ENCODE measurements around the gene SERPINA1. TPM values are rescaled to one million over a fixed set of nuclear protein-coding genes. Genes with fewer than 3 reads are reported as not detected.

Gene SERPINA1
- total and polyA plus RNA-seq, 10 of the 15 experiments (the other 5 are each of a cell fraction or from before 2014, with no cell fraction given), result 0.16 to 6.6 (median 0.53) TPM

- TF ChIP-seq, protein P1, sequence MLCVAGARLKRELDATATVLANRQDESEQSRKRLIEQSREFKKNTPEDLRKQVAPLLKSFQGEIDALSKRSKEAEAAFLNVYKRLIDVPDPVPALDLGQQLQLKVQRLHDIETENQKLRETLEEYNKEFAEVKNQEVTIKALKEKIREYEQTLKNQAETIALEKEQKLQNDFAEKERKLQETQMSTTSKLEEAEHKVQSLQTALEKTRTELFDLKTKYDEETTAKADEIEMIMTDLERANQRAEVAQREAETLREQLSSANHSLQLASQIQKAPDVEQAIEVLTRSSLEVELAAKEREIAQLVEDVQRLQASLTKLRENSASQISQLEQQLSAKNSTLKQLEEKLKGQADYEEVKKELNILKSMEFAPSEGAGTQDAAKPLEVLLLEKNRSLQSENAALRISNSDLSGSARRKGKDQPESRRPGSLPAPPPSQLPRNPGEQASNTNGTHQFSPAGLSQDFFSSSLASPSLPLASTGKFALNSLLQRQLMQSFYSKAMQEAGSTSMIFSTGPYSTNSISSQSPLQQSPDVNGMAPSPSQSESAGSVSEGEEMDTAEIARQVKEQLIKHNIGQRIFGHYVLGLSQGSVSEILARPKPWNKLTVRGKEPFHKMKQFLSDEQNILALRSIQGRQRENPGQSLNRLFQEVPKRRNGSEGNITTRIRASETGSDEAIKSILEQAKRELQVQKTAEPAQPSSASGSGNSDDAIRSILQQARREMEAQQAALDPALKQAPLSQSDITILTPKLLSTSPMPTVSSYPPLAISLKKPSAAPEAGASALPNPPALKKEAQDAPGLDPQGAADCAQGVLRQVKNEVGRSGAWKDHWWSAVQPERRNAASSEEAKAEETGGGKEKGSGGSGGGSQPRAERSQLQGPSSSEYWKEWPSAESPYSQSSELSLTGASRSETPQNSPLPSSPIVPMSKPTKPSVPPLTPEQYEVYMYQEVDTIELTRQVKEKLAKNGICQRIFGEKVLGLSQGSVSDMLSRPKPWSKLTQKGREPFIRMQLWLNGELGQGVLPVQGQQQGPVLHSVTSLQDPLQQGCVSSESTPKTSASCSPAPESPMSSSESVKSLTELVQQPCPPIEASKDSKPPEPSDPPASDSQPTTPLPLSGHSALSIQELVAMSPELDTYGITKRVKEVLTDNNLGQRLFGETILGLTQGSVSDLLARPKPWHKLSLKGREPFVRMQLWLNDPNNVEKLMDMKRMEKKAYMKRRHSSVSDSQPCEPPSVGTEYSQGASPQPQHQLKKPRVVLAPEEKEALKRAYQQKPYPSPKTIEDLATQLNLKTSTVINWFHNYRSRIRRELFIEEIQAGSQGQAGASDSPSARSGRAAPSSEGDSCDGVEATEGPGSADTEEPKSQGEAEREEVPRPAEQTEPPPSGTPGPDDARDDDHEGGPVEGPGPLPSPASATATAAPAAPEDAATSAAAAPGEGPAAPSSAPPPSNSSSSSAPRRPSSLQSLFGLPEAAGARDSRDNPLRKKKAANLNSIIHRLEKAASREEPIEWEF (IDR thresholded peaks at IDR 0.05; ENCODE audit: insufficient replicate concordance, low read depth, low read length), result no peak
- TF ChIP-seq NFYB (IDR thresholded peaks at IDR 0.05; ENCODE audit: insufficient read depth, low read depth, low read length) (no peak), SRF (IDR thresholded peaks at IDR 0.05; ENCODE audit: low read depth in 2 of 2, low read length in 2 of 2) (no peak)
Measured at GRCh38 chr14:94328196-94328595, 60.2 kb downstream of the SERPINA1 start (continued).

Other genes starting within 250 kb of the SERPINA1 start
Only the 7 nearest of the 10 such genes appear.
- not detected in 2 replicates for gene SERPINA10, start 95.3 kb downstream of the SERPINA1 start, total RNA-seq (2014; rRNA removed)
- gene SERPINA10, start 95.3 kb downstream of the SERPINA1 start, total RNA-seq (2014; rRNA removed; fragmentation: Illumina TruSeq; extraction: Trizol), result not detected in 2 replicates
- not detected in 2 replicates for gene SERPINA10, start 95.3 kb downstream of the SERPINA1 start, total RNA-seq (2021)
- not detected in 2 replicates for gene SERPINA10, start 95.3 kb downstream of the SERPINA1 start, polyA plus RNA-seq (2011; rRNA removed)
- not detected in 2 replicates for gene SERPINA10, start 95.3 kb downstream of the SERPINA1 start, polyA plus RNA-seq (2014; fragmentation: Illumina TruSeq; extraction: Trizol)
- gene SERPINA10, start 95.3 kb downstream of the SERPINA1 start, polyA plus RNA-seq (2014; fragmentation: Nextera tagmentation; extraction: Ambion mirVana), result not detected
- gene SERPINA10, start 95.3 kb downstream of the SERPINA1 start, polyA plus RNA-seq (2014; rRNA removed), result not detected in 2 replicates
- not detected for gene SERPINA10, start 95.3 kb downstream of the SERPINA1 start, polyA plus RNA-seq (2016; fragmentation: Nextera tagmentation; extraction: Ambion mirVana)
- gene SERPINA6, start 65.3 kb downstream of the SERPINA1 start, total RNA-seq (2014; rRNA removed), result 0.23 TPM in 1 of 2 replicates, not detected in the other
- not detected in 2 replicates for gene SERPINA6, start 65.3 kb downstream of the SERPINA1 start, total RNA-seq (2014; rRNA removed; fragmentation: Illumina TruSeq; extraction: Trizol)
- gene SERPINA6, start 65.3 kb downstream of the SERPINA1 start, total RNA-seq (2021), result 0.24 TPM in 1 of 2 replicates, not detected in the other
- gene SERPINA6, start 65.3 kb downstream of the SERPINA1 start, polyA plus RNA-seq (2011; rRNA removed), result 0.27 TPM in 1 of 2 replicates, not detected in the other
- gene SERPINA6, start 65.3 kb downstream of the SERPINA1 start, polyA plus RNA-seq (2014; fragmentation: Illumina TruSeq; extraction: Trizol), result not detected in 2 replicates
- not detected for gene SERPINA6, start 65.3 kb downstream of the SERPINA1 start, polyA plus RNA-seq (2014; fragmentation: Nextera tagmentation; extraction: Ambion mirVana)
- not detected in 2 replicates for gene SERPINA6, start 65.3 kb downstream of the SERPINA1 start, polyA plus RNA-seq (2014; rRNA removed)
- gene SERPINA6, start 65.3 kb downstream of the SERPINA1 start, polyA plus RNA-seq (2016; fragmentation: Nextera tagmentation; extraction: Ambion mirVana), result under 1 TPM in 1 of 2 experiments, not detected in 1; 0.11 TPM
- not detected in 2 replicates for gene SERPINA2, start 21.9 kb downstream of the SERPINA1 start, total RNA-seq (2014; rRNA removed)
- not detected in 2 replicates for gene SERPINA2, start 21.9 kb downstream of the SERPINA1 start, total RNA-seq (2014; rRNA removed; fragmentation: Illumina TruSeq; extraction: Trizol)
- gene SERPINA2, start 21.9 kb downstream of the SERPINA1 start, total RNA-seq (2021), result not detected in 2 replicates
- not detected in 2 replicates for gene SERPINA2, start 21.9 kb downstream of the SERPINA1 start, polyA plus RNA-seq (2011; rRNA removed)
- not detected in 2 replicates for gene SERPINA2, start 21.9 kb downstream of the SERPINA1 start, polyA plus RNA-seq (2014; fragmentation: Illumina TruSeq; extraction: Trizol)
- gene SERPINA2, start 21.9 kb downstream of the SERPINA1 start, polyA plus RNA-seq (2014; fragmentation: Nextera tagmentation; extraction: Ambion mirVana), result not detected
- not detected in 2 replicates for gene SERPINA2, start 21.9 kb downstream of the SERPINA1 start, polyA plus RNA-seq (2014; rRNA removed)
- gene SERPINA2, start 21.9 kb downstream of the SERPINA1 start, polyA plus RNA-seq (2016; fragmentation: Nextera tagmentation; extraction: Ambion mirVana), result not detected
- gene SERPINA11, start 64.2 kb upstream of the SERPINA1 start, total RNA-seq (2014; rRNA removed), result not detected in 2 replicates
- gene SERPINA11, start 64.2 kb upstream of the SERPINA1 start, total RNA-seq (2014; rRNA removed; fragmentation: Illumina TruSeq; extraction: Trizol), result not detected in 2 replicates
- not detected in 2 replicates for gene SERPINA11, start 64.2 kb upstream of the SERPINA1 start, total RNA-seq (2021)
- not detected in 2 replicates for gene SERPINA11, start 64.2 kb upstream of the SERPINA1 start, polyA plus RNA-seq (2011; rRNA removed)
- gene SERPINA11, start 64.2 kb upstream of the SERPINA1 start, polyA plus RNA-seq (2014; fragmentation: Illumina TruSeq; extraction: Trizol), result not detected in 2 replicates
- not detected for gene SERPINA11, start 64.2 kb upstream of the SERPINA1 start, polyA plus RNA-seq (2014; fragmentation: Nextera tagmentation; extraction: Ambion mirVana)
- not detected in 2 replicates for gene SERPINA11, start 64.2 kb upstream of the SERPINA1 start, polyA plus RNA-seq (2014; rRNA removed)
- gene SERPINA11, start 64.2 kb upstream of the SERPINA1 start, polyA plus RNA-seq (2016; fragmentation: Nextera tagmentation; extraction: Ambion mirVana), result under 1 TPM in 1 of 2 experiments, not detected in 1; 0.11 TPM
- not detected in 2 replicates for gene SERPINA9, start 87.6 kb upstream of the SERPINA1 start, total RNA-seq (2014; rRNA removed)
- gene SERPINA9, start 87.6 kb upstream of the SERPINA1 start, total RNA-seq (2014; rRNA removed; fragmentation: Illumina TruSeq; extraction: Trizol), result not detected in 2 replicates
- not detected in 2 replicates for gene SERPINA9, start 87.6 kb upstream of the SERPINA1 start, total RNA-seq (2021)
- gene SERPINA9, start 87.6 kb upstream of the SERPINA1 start, polyA plus RNA-seq (2011; rRNA removed), result 0.05 TPM in 1 of 2 replicates, not detected in the other
- not detected in 2 replicates for gene SERPINA9, start 87.6 kb upstream of the SERPINA1 start, polyA plus RNA-seq (2014; fragmentation: Illumina TruSeq; extraction: Trizol)
- not detected for gene SERPINA9, start 87.6 kb upstream of the SERPINA1 start, polyA plus RNA-seq (2014; fragmentation: Nextera tagmentation; extraction: Ambion mirVana)
- gene SERPINA9, start 87.6 kb upstream of the SERPINA1 start, polyA plus RNA-seq (2014; rRNA removed), result not detected in 2 replicates
- gene SERPINA9, start 87.6 kb upstream of the SERPINA1 start, polyA plus RNA-seq (2016; fragmentation: Nextera tagmentation; extraction: Ambion mirVana), result not detected
- gene SERPINA12, start 120.9 kb upstream of the SERPINA1 start, total RNA-seq (2014; rRNA removed), result not detected in 2 replicates
- not detected in 2 replicates for gene SERPINA12, start 120.9 kb upstream of the SERPINA1 start, total RNA-seq (2014; rRNA removed; fragmentation: Illumina TruSeq; extraction: Trizol)
- not detected in 2 replicates for gene SERPINA12, start 120.9 kb upstream of the SERPINA1 start, total RNA-seq (2021)
- gene SERPINA12, start 120.9 kb upstream of the SERPINA1 start, polyA plus RNA-seq (2011; rRNA removed), result not detected in 2 replicates
- gene SERPINA12, start 120.9 kb upstream of the SERPINA1 start, polyA plus RNA-seq (2014; fragmentation: Illumina TruSeq; extraction: Trizol), result not detected in 2 replicates
- gene SERPINA12, start 120.9 kb upstream of the SERPINA1 start, polyA plus RNA-seq (2014; fragmentation: Nextera tagmentation; extraction: Ambion mirVana), result not detected
- not detected in 2 replicates for gene SERPINA12, start 120.9 kb upstream of the SERPINA1 start, polyA plus RNA-seq (2014; rRNA removed)
- not detected for gene SERPINA12, start 120.9 kb upstream of the SERPINA1 start, polyA plus RNA-seq (2016; fragmentation: Nextera tagmentation; extraction: Ambion mirVana)
- gene SERPINA4, start 172.8 kb upstream of the SERPINA1 start, total RNA-seq (2014; rRNA removed), result not detected in 2 replicates
- gene SERPINA4, start 172.8 kb upstream of the SERPINA1 start, total RNA-seq (2014; rRNA removed; fragmentation: Illumina TruSeq; extraction: Trizol), result not detected in 2 replicates
- gene SERPINA4, start 172.8 kb upstream of the SERPINA1 start, total RNA-seq (2021), result 0.13 TPM in 1 of 2 replicates, not detected in the other
- gene SERPINA4, start 172.8 kb upstream of the SERPINA1 start, polyA plus RNA-seq (2011; rRNA removed), result 0.04 TPM in 1 of 2 replicates, not detected in the other
- gene SERPINA4, start 172.8 kb upstream of the SERPINA1 start, polyA plus RNA-seq (2014; fragmentation: Illumina TruSeq; extraction: Trizol), result not detected in 2 replicates
- gene SERPINA4, start 172.8 kb upstream of the SERPINA1 start, polyA plus RNA-seq (2014; fragmentation: Nextera tagmentation; extraction: Ambion mirVana), result not detected
- not detected in 2 replicates for gene SERPINA4, start 172.8 kb upstream of the SERPINA1 start, polyA plus RNA-seq (2014; rRNA removed)
- gene SERPINA4, start 172.8 kb upstream of the SERPINA1 start, polyA plus RNA-seq (2016; fragmentation: Nextera tagmentation; extraction: Ambion mirVana), result not detected